GM18505 (cell line): Measurements from ENCODE around the gene ITPR2.

Source experiments
- ATAC-seq: cut with Tn5 transposase; IDR thresholded peaks from one replicate; pipeline ENCODE4 v1.9.1; 2021; ENCODE audit not compliant: unreplicated experiment
- POLR2A ChIP-seq: IDR thresholded peaks from 4 replicates; pipeline ENCODE4 v1.6.1; 2011; ENCODE audit warnings: borderline replicate concordance; ENCODE audit not compliant: insufficient read depth, insufficient read length; ENCODE audit errors: extremely low read depth

The ITPR2 gene

DNA sequence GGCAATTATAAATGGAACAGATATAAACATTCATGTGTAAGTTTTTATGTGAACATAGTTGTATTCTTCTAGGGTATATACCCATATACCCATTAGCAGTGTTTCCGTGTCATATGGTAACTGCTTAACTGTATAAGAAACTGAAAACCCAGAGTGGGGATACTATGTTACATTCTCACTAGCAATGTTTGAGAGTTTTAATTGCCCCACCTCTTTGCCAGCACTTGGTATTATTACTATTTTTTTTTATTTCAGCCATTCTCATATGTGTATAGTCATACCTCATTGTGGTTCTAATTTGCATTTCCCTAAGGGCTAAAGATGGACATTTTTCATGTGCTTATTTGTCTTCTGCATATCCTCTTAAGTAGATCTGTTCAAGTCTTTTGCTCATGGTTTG is 28.7 kb upstream of the ITPR2 start:
- ATAC-seq, result no peak
- no peak for TF ChIP-seq POLR2A

DNA sequence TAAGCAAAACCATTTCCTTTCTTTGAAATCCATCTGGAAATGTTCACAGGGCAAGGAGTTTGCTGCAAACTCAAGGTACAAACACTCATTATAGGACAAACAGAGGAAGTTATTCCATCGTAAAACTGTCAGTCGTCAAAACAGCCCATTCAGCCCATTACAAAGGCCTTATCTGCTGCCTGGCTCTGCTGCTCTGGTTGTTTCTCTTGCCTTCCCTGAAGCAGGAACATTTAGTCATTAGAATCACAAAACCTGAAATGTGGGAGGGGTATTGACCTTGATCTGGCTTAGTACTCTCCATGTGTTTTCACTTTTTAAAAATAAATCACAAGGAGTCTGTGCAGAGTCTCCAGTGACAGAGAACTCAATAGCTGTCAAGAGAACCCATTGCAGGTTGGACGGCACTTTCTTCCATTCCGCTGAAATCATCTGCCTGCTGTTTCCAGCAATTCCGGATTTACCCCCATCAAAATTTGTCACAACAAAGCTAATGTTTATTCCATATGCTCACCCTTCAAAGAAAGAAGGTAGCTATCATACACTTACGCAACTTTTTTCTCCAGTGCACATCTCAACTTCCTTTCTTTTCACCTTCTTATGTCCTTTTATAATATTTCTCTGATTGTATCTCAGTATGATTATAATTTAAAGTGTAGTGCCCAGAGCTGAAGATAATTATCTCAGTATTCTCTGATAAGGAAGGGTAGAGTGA is 24.6 kb upstream of the ITPR2 start:
- no peak for TF ChIP-seq POLR2A
- no peak for ATAC-seq

DNA sequence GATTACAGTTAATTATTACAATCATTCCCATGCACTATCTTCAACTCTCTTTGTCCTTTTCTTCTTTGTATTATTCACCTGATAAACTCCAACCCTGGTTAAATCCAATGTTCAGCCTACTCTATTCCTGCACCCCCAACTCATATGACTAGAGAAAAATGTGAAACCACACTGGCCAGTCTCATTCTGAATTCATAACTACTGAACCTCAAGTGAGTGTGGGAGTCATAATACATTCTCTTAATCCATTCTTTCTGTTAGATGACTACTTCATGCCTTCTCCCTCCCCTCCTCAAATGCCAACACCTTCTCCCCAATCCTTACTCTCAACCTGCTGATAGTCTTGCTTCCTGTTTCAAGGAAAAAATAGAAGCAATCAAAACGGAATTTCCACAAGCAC is 22.3 kb upstream of the ITPR2 start:
- no peak for ATAC-seq
- no peak for TF ChIP-seq POLR2A

DNA sequence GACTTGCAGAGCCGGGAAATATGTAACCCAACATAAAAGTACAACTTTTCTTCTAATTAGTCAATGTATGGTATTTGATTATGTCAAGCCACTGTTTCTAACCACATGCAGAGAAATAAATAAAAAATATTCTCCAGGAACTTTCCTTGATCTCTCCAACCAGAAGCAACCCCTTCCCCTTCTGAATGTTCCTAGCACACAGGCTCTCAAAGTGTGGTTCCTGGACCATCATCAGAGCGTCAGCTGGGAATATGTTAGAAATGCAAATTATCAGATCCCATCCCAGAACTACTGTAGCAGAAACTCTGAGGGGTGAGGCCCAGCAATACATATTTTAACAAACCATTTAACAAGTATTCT is 21.0 kb upstream of the ITPR2 start:
- ATAC-seq, result no peak
- no peak for TF ChIP-seq POLR2A

DNA sequence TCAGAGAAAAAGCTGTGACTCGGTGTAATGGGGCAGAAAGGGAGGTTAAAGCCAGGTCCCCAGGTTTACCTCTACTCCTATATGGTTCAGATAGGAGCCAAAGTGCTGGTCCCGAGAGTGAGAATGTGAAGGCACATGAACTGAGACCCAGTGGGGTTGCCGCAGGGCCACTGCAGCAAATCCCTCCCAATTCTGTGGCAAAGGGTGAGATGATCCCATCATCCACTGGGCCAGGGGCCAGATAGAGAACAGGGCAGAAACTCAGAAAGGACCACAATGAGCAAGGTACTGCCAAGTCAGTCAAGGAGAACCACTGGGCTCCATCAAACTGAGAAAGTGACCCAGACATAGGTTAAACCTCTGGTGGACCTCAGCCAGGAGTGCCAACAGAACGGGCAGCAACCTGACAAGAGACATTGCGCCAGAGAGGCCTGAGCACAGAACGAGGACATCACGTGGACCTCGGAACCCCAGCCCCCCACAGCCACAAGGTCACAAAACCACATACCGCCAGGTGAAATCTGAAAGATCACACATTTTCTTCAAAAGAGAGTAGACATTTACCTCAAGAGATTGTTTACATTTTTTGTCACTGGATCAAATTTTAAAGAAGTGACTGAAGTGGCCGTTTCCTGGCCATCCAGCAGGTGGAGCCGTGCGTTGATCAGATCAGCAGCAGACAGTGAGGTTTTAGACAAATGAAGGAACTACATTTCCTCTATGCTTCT is 20.5 kb upstream of the ITPR2 start:
- peak; percentile 70 for ATAC-seq

DNA sequence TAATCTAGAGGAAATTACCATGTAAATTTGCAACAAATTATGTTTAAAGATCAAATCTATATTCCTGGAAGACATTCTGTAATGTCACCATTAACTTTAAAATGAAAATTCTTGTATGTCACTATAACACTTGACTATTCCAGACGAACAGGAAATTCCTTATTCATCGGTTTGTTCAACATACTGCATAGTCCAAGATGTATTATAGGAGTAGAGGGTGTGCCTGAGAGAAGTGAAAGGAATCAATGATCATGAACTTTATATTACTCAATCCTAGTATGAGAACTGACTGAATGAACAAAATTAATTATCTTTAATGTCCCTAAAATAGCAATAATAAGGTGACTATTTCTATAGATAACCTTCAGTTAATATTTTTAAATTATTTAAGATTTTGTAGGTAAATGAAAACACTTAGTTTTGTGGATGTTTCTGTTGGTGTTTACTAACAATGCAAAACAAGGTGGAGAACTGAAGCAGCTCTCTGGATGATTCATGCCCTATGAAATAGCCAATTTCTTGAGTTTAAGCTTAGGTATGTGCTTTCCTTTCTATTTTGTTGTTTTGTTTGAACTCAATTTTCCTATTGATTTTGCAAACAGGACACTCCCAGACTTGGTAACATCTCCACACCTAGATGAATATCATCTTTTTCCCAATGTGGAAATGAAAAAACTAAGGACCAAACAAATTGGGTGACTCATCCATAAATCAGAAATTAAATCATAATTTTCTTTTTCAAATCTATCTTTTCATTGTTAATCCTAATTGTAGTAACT is 18.2 kb upstream of the ITPR2 start:
- no peak for TF ChIP-seq POLR2A
- no peak for ATAC-seq

More for the DNA sequence above, 20.5 kb upstream of the ITPR2 start:
- TF ChIP-seq POLR2A, result no peak

DNA sequence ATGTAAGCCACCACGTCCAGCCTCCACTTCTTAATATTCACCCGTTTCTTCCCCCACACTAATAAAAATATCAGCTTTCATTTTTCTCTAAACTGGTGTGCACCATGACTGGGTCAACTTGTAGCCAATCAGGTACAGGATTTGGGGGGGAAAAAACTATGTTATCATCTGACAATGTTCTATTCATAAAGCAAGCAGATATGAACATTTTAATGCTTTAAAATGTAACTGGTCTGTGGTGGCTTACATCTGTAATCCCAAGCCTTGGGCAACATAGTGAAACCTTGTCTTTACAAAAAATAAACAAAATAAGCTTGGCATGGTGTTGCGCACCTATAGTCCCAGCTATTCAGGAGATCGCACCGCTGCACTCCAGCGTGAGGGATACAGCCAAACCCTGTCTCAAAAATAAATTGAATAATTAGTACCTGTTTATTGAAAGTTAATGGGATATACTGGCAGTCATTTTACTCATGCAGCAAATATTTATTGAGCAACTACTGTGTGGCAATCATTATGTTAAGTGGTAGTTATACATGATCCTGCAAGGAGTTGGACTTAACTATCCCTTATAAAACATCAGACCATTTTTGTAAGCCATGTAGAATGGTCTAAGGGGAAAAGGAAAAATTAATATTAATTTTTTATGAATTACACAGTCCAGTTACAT is 15.3 kb upstream of the ITPR2 start:
- ATAC-seq, result no peak

DNA sequence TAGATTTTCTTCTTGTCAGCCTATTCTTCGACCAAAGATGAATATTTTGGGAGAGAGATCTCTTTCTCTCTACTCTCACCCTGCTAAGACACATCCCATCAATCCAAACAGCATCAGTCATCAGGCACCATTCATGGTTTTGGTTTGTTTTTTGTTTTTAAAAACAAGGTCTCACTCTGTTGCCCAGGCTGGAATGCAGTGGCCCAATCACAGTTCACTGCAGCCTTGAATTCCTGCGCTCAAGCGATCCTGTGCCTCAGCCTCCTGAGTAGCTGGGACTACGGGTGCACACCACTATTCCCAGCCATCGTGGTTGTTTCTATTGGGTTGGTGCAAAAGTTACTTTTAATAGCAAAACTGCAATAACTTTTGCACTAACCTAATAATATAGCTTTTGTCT is 14.4 kb upstream of the ITPR2 start:
- ATAC-seq, result no peak
- no peak for TF ChIP-seq POLR2A

More for the DNA sequence above, 15.3 kb upstream of the ITPR2 start:
- TF ChIP-seq POLR2A, result no peak

DNA sequence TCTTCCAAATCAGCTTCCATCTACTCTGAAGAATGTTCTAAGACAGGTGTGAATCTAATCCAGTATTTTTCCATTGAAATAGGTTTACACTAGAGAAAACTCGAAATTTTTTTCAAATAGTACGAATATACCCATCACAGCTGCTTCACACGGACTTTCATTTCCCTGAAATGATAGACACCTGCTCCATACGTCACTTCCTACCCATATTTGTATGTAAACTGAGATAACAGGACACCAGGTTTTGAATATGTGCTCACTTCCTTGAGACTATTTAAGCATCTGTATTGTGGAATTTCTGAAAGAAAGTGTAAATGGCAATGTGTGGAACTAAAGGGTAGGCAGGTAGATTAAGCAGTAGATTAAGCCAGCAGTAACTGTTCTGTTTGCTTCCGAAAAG is 13.4 kb upstream of the ITPR2 start:
- TF ChIP-seq POLR2A, result no peak
- no peak for ATAC-seq

DNA sequence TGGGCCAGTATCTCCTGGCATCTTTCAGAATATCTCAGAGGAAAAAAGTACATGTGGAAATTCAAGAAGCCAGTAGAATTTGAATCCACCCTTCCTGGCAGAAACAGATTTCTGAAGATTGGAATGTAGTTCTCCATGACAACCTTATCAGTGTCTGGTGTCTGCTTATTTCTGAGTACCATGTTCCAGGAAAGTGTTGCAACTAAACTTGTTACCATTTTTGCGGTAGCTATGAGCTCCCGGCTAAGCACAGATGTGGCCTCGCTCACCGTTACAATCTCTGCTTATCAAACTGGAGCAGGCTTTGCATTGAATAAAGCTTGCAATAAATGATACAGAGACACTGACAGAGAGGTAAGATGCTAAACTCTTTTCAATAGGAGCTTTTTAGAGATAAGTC is 13.0 kb upstream of the ITPR2 start:
- TF ChIP-seq POLR2A, result no peak
- no peak for ATAC-seq

DNA sequence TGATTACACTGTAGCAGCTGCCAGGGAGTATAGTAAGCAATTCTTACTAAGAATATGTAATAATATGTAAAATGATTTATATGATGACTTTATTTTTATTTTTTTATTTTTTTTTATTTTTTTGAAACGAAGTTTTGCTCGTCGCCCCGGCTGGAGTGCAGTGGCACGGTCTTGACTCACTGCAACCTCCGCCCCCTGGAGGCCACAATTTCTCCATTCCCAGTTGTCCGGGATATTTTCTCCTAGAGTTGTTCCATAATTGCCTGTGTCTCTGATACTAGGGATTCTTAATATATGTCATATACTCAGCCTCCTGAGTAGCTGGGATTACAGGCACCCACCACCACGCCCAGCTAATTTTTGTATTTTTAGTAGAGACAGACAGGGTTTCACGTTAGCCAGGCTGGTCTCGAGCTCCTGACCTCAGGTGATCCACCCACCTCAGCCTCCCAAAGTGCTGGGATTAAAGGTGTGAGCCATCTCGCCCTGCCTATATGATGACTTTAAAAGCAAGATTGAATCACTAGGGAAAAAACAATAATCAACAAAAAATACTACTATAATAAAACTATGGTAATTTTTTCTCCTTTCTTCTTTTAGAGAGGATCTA is 12.2 kb upstream of the ITPR2 start:
- no peak for TF ChIP-seq POLR2A
- ATAC-seq, result no peak

DNA sequence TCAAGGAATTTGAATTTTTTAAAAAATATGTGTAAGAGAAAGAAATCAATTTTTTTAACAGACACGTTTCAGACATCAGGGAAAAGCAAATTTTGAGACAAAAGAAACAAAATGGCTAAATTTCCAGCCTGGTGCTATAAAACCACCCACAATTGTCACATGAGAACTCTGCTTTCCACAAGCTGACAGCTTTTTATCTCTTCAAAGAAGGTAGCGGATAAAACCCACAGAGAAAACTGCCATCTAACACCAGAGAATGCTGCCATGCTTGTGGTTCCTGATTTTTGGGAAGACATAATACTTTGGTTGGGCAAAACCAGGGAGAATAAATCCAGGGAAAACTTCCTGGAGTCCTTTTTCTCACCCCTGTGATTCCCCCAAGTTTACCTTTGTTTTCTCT is 10.3 kb upstream of the ITPR2 start:
- ATAC-seq, result no peak
- no peak for TF ChIP-seq POLR2A

DNA sequence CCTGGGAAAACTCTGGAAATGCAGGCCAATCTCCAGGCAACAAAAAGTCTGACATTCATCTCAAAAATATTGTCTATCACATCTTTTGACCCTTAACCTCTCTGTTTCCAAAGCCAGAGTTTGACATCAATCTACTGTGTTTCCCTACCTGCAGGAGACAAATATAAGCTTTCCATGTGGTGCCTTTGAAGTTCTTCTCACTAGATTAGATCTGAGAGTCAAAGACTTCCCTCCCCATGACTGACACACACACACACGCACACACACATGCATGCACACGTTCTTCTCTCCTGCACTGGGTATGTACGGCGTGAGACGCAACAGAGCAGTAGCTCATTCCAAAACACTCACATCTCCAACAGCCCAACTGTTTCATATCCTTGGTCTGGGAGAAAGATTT is 8.1 kb upstream of the ITPR2 start:
- no peak for TF ChIP-seq POLR2A
- no peak for ATAC-seq
